K562 (cell line): ENCODE data around the gene EBNA1BP2. TPM values are rescaled to one million over a fixed set of nuclear protein-coding genes. Genes with fewer than 3 reads are reported as not detected.

Experiments used
- ATAC-seq: fragments of 200-7000 bp; cut with Tn5 transposase; 3 replicates; pipeline ENCODE4 v1.9.1; 2020; ENCODE audit warnings: moderate library complexity
- BruUV-seq: library from RNA; stranded (reverse); fragments of 400-500 nt; replicated peaks from 2 replicates; lab custom pipeline; 2021; lab: Mats Ljungman, UMichigan
- CTCF ChIA-PET: fragments of 300-600 bp; formaldehyde crosslinking; extraction: SDS; loops from one replicate; lab custom pipeline; 2021; ENCODE audit warnings: low intra/inter-chr PET ratio; lab: Yijun Ruan, JAX
- POLR2A ChIA-PET: fragments of 300-600, 350-650 bp; sonication (Branson Sonifier 250); formaldehyde crosslinking; extraction: SDS; loops from one replicate; lab custom pipeline; 2021; ENCODE audit warnings: antibody characterized with exemption, inconsistent platforms; lab: Yijun Ruan, JAX
- DNase-seq, 4 experiments: peaks; one replicate each; pipeline versions ENCODE4 v3.0.0 to v3.0.0-alpha.2; 2011 to 2018; ENCODE audit warnings: low spot score in 3 of 4, mixed read lengths in 3 of 4; ENCODE audit errors: extremely low read depth in 1 of 4
- FAIRE-seq: peaks from 2 replicates; lab custom pipeline; 2011; peaks lifted over from hg19 to GRCh38; lab: Jason Lieb, UNC
- H2AFZ ChIP-seq: 2 replicates; pipeline ENCODE4 v1.6.0; 2011; ENCODE audit warnings: low read depth, low read length, control low read depth, inconsistent platforms
- H3K27ac ChIP-seq: fragments of 200-600 bp; 3 replicates; pipeline ENCODE4 v1.8.0; 2011; ENCODE audit warnings: low read depth, mild to moderate bottlenecking, control low read depth, inconsistent platforms, low read length, moderate library complexity, mixed read lengths; ENCODE audit errors: extremely low read depth
- H3K27me3 ChIP-seq, 2 experiments: fragments of 300-600 bp in 1 of 2; 2 replicates in 1 of 2; 3 replicates in 1 of 2; pipeline versions ENCODE4 v1.6.0 to v1.8.0; 2011; ENCODE audit warnings: inconsistent platforms in 2 of 2, low read length in 2 of 2, mild to moderate bottlenecking in 1 of 2, mixed read lengths in 1 of 2, moderate library complexity in 1 of 2; ENCODE audit not compliant: control insufficient read depth in 2 of 2, insufficient read depth in 2 of 2
- H3K36me3 ChIP-seq: fragments of 300-600 bp; 3 replicates; pipeline ENCODE4 v1.8.0; 2011; ENCODE audit warnings: mild to moderate bottlenecking, low read length, inconsistent platforms; ENCODE audit not compliant: control insufficient read depth, insufficient read depth
- H3K4me1 ChIP-seq, 2 experiments: fragments of 200-600 bp in 1 of 2; replicated peaks in 1 of 2; 2 replicates in 1 of 2; 3 replicates in 1 of 2; pipeline versions ENCODE4 v1.5.1 to v1.8.0; 2011; ENCODE audit warnings: inconsistent platforms in 2 of 2, low read length in 2 of 2, mild to moderate bottlenecking in 1 of 2, mixed read lengths in 1 of 2, moderate library complexity in 1 of 2; ENCODE audit not compliant: control insufficient read depth in 2 of 2, insufficient read depth in 2 of 2
- H3K4me2 ChIP-seq: 2 replicates; pipeline ENCODE4 v1.6.1; 2011; ENCODE audit warnings: low read length, control low read depth, inconsistent platforms, mixed read lengths; ENCODE audit not compliant: insufficient read depth
- H3K4me3 ChIP-seq: fragments of 200-600 bp; sonication (generic), shearing (Covaris generic); 2 replicates; pipeline ENCODE4 v1.5.1; 2016; ENCODE audit warnings: control low read depth, inconsistent platforms
- H3K79me2 ChIP-seq: fragments of 200-600 bp; 3 replicates; pipeline ENCODE4 v1.8.0; 2011; ENCODE audit warnings: low read length, inconsistent platforms; ENCODE audit not compliant: control insufficient read depth, insufficient read depth
- H3K9ac ChIP-seq, 2 experiments: 2 replicates each; pipeline versions ENCODE4 v1.6.0 to v1.6.1; 2011; ENCODE audit warnings: low read depth in 2 of 2, low read length in 2 of 2, control low read depth in 1 of 2, inconsistent platforms in 1 of 2, mild to moderate bottlenecking in 1 of 2, mixed read lengths in 1 of 2; ENCODE audit not compliant: insufficient read depth in 1 of 2
- H3K9me1 ChIP-seq: one replicate; pipeline ENCODE4 v1.6.0; 2011; ENCODE audit warnings: inconsistent platforms, mild to moderate bottlenecking, low read length, moderate library complexity; ENCODE audit not compliant: control insufficient read depth, insufficient read depth
- H3K9me3 ChIP-seq: replicated peaks from 2 replicates; pipeline ENCODE4 v1.5.1; 2011; ENCODE audit warnings: low read depth, low read length, inconsistent platforms; ENCODE audit not compliant: control insufficient read depth, insufficient read depth
- H4K20me1 ChIP-seq: replicated peaks from 2 replicates; pipeline ENCODE4 v1.6.1; 2011; ENCODE audit warnings: low read length, inconsistent platforms, mixed read lengths; ENCODE audit not compliant: control insufficient read depth, insufficient read depth
- ADNP ChIP-seq: fragments of 200-800 bp; sonication (Bioruptor generic); IDR thresholded peaks from 2 replicates; pipeline ENCODE4 v1.6.1; 2016; ENCODE audit warnings: missing genetic modification characterization, missing compliant biosample characterization
- BRCA1 ChIP-seq, 2 experiments: fragments of 450-650 bp in 1 of 2; sonication (generic) in 1 of 2; formaldehyde crosslinking in 1 of 2; IDR thresholded peaks; 2 replicates each; pipeline versions ENCODE4 v1.5.0 to v1.6.1; 2017 to 2020; ENCODE audit warnings: mild to moderate bottlenecking in 1 of 2, missing genetic modification reagents in 1 of 2
- ELF1 ChIP-seq: fragments of 200-800 bp; sonication (Bioruptor generic); IDR thresholded peaks from 2 replicates; pipeline ENCODE4 v1.6.1; 2016; ENCODE audit warnings: missing genetic modification characterization, missing compliant biosample characterization
- EP400 ChIP-seq: fragments of 450-650 bp; IDR thresholded peaks from 2 replicates; pipeline ENCODE4 v1.6.1; 2017; ENCODE audit warnings: antibody characterized with exemption, mild to moderate bottlenecking, moderate library complexity
- GABPA ChIP-seq: fragments of 200-800 bp; sonication (Bioruptor generic); conservative IDR thresholded peaks from 2 replicates; pipeline ENCODE4 v1.6.1; 2016; ENCODE audit warnings: low read depth, missing genetic modification characterization, missing compliant biosample characterization
- KDM1A ChIP-seq, 2 experiments: fragments of 450-650 bp; IDR thresholded peaks; 2 replicates each; pipeline ENCODE4 v1.6.1; 2016; ENCODE audit warnings: mild to moderate bottlenecking in 2 of 2
- MEF2A ChIP-seq: IDR thresholded peaks from 2 replicates; pipeline ENCODE4 v1.6.1; 2011; ENCODE audit warnings: low read depth, mild to moderate bottlenecking, low read length, moderate library complexity; ENCODE audit not compliant: control insufficient read depth
- YBX1 ChIP-seq: fragments of 450-650 bp; IDR thresholded peaks from 2 replicates; pipeline ENCODE4 v1.7.1; 2016; ENCODE audit warnings: mild to moderate bottlenecking
- ZBTB17 ChIP-seq: fragments of 450-650 bp; formaldehyde crosslinking; IDR thresholded peaks from 2 replicates; pipeline ENCODE4 v1.4.0; 2020; ENCODE audit warnings: mild to moderate bottlenecking
- ZEB2 ChIP-seq: fragments of 450-650 bp; IDR thresholded peaks from 2 replicates; pipeline ENCODE4 v1.6.1; 2016
- WGBS: fragments of 100-300 bp; shearing (Covaris generic); methylation state at CpG from one replicate; pipeline ENCODE4 v1.1.6; 2016; ENCODE audit warnings: low coverage, mixed read lengths; ENCODE audit not compliant: insufficient coverage; ENCODE audit errors: missing lambda C conversion rate; 5-methylcytosine and 5-hydroxymethylcytosine counted together
- in situ Hi-C: fragments of 300-500 bp; cut with MboI; formaldehyde crosslinking; loops from 4 replicates; pipeline ENCODE4 v1.15.0; 2018; ENCODE audit warnings: inconsistent platforms, mixed read lengths
- intact Hi-C: fragments of 100-400 bp; cut with micrococcal nuclease; formaldehyde crosslinking; loops from 2 replicates; pipeline ENCODE4 v1.14.2; 2022
- polyA plus RNA-seq, 8 experiments: library from polyadenylated mRNA; depleted of rRNA in 4 of 8; stranded (reverse) in 5 of 8; unstranded in 3 of 8; fragments of >200 nt; fragmentation: Nextera tagmentation in 2 of 8; fragmentation: Illumina TruSeq in 1 of 8; extraction: Ambion mirVana in 2 of 8; extraction: Trizol in 1 of 8; gene quantifications; 2 replicates each; pipeline versions ENCODE4 v1.2.1 to v1.2.3, GENCODE V29; 2011 to 2014; ENCODE audit warnings: inconsistent platforms in 1 of 8, missing spikeins in 1 of 8
- total RNA-seq, 7 experiments: library from RNA; depleted of rRNA in 6 of 7; stranded (reverse); fragments of >200 nt in 6 of 7; fragmentation: Illumina TruSeq in 2 of 7; extraction: Trizol in 2 of 7; gene quantifications; 2 replicates each; pipeline versions ENCODE4 v1.2.1 to v1.2.3, GENCODE V29; 2011 to 2021; ENCODE audit warnings: low replicate concordance in 1 of 7
- TF ChIP-seq, protein P1 (sequence below): fragments of 250-450 bp; sonication (Bioruptor Pico); IDR thresholded peaks from 2 replicates; pipeline ENCODE4 v1.8.0; 2021; ENCODE audit warnings: moderate library complexity, mild to moderate bottlenecking, inconsistent platforms
- TF ChIP-seq, protein P2 (sequence below): fragments of 450-650 bp; formaldehyde crosslinking; IDR thresholded peaks from 2 replicates; pipeline ENCODE4 v1.4.0; 2020; ENCODE audit warnings: mild to moderate bottlenecking, moderate library complexity
- TF ChIP-seq, protein P3 (sequence below): fragments of 450-650 bp; IDR thresholded peaks from 2 replicates; pipeline ENCODE4 v1.6.1; 2016; ENCODE audit warnings: mild to moderate bottlenecking
- TF ChIP-seq, protein P4 (sequence below): sonication (generic); formaldehyde crosslinking; IDR thresholded peaks from 2 replicates; pipeline ENCODE4 v1.8.1; 2023; ENCODE audit warnings: mild to moderate bottlenecking, missing genetic modification reagents

The EBNA1BP2 gene
- total and polyA plus RNA-seq, 9 of the 15 experiments (the other 6 are each of a cell fraction or from before 2014, with no cell fraction given), result 95.2 to 349 (median 249) TPM

DNA sequence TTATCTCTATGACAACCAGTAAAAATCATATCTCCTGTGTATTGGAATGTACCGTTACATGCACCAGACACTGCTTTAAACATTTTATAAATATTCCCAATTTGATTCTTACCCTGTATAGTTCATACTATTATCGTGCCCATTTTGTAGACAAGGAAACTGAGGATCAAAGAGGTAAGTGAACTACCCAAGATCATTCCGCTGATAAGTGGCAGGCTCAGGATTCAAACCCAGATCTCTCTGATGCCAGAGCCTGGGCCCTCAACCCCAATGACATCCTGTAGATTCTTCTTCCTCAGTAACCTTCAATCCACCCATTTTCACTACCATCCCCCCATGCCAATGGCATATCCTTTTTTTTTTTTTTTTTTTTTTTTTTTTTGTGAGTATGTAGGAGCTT lies 12.3 kb upstream of the EBNA1BP2 start (continued):
- TF ChIP-seq, protein P1, sequence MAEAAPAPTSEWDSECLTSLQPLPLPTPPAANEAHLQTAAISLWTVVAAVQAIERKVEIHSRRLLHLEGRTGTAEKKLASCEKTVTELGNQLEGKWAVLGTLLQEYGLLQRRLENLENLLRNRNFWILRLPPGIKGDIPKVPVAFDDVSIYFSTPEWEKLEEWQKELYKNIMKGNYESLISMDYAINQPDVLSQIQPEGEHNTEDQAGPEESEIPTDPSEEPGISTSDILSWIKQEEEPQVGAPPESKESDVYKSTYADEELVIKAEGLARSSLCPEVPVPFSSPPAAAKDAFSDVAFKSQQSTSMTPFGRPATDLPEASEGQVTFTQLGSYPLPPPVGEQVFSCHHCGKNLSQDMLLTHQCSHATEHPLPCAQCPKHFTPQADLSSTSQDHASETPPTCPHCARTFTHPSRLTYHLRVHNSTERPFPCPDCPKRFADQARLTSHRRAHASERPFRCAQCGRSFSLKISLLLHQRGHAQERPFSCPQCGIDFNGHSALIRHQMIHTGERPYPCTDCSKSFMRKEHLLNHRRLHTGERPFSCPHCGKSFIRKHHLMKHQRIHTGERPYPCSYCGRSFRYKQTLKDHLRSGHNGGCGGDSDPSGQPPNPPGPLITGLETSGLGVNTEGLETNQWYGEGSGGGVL, result no peak
- TF ChIP-seq ADNP (tag) (peak; percentile 61), KDM1A (IDR thresholded peaks at IDR 0.05) (0 out of 4 replicates have a peak, but pooled peaks have one; percentile 12 to 17), YBX1 (no peak), ELF1 (tag) (no peak)

DNA sequence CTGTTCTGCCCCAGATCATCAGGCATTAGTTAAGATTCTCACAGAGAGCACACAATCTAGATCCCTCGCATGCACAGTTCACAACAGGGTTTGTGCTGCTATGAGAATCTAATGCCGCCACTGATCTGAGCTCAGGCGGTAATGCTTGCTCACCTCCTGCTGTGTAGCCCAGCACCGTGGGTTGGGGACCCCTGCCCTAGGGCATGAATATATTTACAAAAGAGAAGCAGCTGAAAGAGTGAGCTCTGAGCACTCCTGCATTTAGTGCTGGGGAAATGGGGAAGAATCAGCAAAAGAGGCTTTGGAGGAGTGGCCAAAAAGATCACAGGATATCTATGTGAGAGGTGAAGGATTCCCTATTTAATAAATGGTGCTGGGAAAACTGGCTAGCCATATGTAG lies 5.6 kb upstream of the EBNA1BP2 start:
- CTCF ChIA-PET, result no interaction called here
- Histone ChIP-seq H3K9ac (no peak overlapping the region), H3K4me1 (peaks cover 0 to 2% of the 10 kb centered on the region in 2 experiments; a peak in 2 of 5 replicates), H3K9me1 (no peaks in the 10 kb centered on the region), H3K79me2 (no peaks in the 10 kb centered on the region), H3K36me3 (no peaks in the 10 kb centered on the region), H2AFZ (no peak overlapping the region), H3K4me3 (no peak overlapping the region), H3K27ac (no peak overlapping the region), H3K9me3 (no peaks in the 10 kb centered on the region; the same call in 1 of the 2 replicates), H3K27me3 (peaks cover 22 to 32% of the 10 kb centered on the region in 2 experiments), H3K4me2 (no peak overlapping the region), H4K20me1 (0 out of 2 replicates have a peak, but pooled peaks cover 4% of the 10 kb centered on the region)
- FAIRE-seq (no peak), DNase-seq (no peak), ATAC-seq (no peak)
- no TSS peak for BruUV-seq
- in situ Hi-C loops, result no loop called here
- intact Hi-C loops, result no loop called here
- POLR2A ChIA-PET, result no interaction called here
- 3% methylated on average over 4 of the region's 4 CpGs for whole genome bisulfite sequencing
- TF ChIP-seq ZBTB17 (CRISPR knock-in tag) (no peak), MEF2A (no peak), ZEB2 (no peak), GABPA (tag) (no peak), BRCA1 (IDR thresholded peaks at IDR 0.05) (no peak), BRCA1 (CRISPR knock-in tag; IDR thresholded peaks at IDR 0.05) (no peak), EP400 (no peak)
- TF ChIP-seq, protein P2, sequence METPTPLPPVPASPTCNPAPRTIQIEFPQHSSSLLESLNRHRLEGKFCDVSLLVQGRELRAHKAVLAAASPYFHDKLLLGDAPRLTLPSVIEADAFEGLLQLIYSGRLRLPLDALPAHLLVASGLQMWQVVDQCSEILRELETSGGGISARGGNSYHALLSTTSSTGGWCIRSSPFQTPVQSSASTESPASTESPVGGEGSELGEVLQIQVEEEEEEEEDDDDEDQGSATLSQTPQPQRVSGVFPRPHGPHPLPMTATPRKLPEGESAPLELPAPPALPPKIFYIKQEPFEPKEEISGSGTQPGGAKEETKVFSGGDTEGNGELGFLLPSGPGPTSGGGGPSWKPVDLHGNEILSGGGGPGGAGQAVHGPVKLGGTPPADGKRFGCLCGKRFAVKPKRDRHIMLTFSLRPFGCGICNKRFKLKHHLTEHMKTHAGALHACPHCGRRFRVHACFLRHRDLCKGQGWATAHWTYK, result no peak
- TF ChIP-seq, protein P3, sequence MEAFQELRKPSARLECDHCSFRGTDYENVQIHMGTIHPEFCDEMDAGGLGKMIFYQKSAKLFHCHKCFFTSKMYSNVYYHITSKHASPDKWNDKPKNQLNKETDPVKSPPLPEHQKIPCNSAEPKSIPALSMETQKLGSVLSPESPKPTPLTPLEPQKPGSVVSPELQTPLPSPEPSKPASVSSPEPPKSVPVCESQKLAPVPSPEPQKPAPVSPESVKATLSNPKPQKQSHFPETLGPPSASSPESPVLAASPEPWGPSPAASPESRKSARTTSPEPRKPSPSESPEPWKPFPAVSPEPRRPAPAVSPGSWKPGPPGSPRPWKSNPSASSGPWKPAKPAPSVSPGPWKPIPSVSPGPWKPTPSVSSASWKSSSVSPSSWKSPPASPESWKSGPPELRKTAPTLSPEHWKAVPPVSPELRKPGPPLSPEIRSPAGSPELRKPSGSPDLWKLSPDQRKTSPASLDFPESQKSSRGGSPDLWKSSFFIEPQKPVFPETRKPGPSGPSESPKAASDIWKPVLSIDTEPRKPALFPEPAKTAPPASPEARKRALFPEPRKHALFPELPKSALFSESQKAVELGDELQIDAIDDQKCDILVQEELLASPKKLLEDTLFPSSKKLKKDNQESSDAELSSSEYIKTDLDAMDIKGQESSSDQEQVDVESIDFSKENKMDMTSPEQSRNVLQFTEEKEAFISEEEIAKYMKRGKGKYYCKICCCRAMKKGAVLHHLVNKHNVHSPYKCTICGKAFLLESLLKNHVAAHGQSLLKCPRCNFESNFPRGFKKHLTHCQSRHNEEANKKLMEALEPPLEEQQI, result no peak
- TF ChIP-seq, protein P4, sequence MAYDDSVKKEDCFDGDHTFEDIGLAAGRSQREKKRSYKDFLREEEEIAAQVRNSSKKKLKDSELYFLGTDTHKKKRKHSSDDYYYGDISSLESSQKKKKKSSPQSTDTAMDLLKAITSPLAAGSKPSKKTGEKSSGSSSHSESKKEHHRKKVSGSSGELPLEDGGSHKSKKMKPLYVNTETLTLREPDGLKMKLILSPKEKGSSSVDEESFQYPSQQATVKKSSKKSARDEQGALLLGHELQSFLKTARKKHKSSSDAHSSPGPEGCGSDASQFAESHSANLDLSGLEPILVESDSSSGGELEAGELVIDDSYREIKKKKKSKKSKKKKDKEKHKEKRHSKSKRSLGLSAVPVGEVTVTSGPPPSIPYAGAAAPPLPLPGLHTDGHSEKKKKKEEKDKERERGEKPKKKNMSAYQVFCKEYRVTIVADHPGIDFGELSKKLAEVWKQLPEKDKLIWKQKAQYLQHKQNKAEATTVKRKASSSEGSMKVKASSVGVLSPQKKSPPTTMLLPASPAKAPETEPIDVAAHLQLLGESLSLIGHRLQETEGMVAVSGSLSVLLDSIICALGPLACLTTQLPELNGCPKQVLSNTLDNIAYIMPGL, result no peak
